ENCODE measurements around the gene LRP5.

The LRP5 gene

GRCh38 chr11:68317147-68317785, 4.9 kb downstream of the LRP5 start:
- Histone ChIP-seq H3K9me3 (no peaks in the 10 kb centered on the region), H3K27me3 (no peaks in the 10 kb centered on the region), H4K20me1 (peaks cover 81% of the 10 kb centered on the region), H3K27ac (peak overlapping the region; percentile 47), H3K4me1 (peaks cover 77% of the 10 kb centered on the region), H3K4me3 (no peak overlapping the region), H3K4me2 (peak overlapping the region; percentile 95), H3K36me3 (peaks cover 49% of the 10 kb centered on the region), H3K9ac (no peak overlapping the region)
- no peak for TF ChIP-seq Cebpa-rat (IDR thresholded peaks at IDR 0.05)

GRCh38 chr11:68321293-68322051, 9.1 kb downstream of the LRP5 start:
- Histone ChIP-seq H3K4me1 (peaks cover 95% of the 10 kb centered on the region), H3K27me3 (no peaks in the 10 kb centered on the region), H4K20me1 (peaks cover 100% of the 10 kb centered on the region), H3K9ac (no peak overlapping the region), H3K36me3 (peaks cover 71% of the 10 kb centered on the region), H3K4me2 (peak overlapping the region; percentile 86), H3K4me3 (no peak overlapping the region), H3K9me3 (no peaks in the 10 kb centered on the region), H3K27ac (peak overlapping the region; percentile 15; the same call in 1 of the 2 replicates)
- no peak for TF ChIP-seq Cebpa-rat (IDR thresholded peaks at IDR 0.05)

- no peak for TF ChIP-seq Cebpa-rat (IDR thresholded peaks at IDR 0.05)
- peaks cover 70% of the 10 kb centered on the region for H3K36me3 ChIP-seq
- no peak overlapping the region for H3K4me3 ChIP-seq
- H3K4me2 ChIP-seq, result peak overlapping the region; percentile 86
- no peaks in the 10 kb centered on the region for H3K9me3 ChIP-seq
- no peaks in the 10 kb centered on the region for H3K27me3 ChIP-seq
- peak overlapping the region; percentile 40; the same call in 1 of the 2 replicates for H3K9ac ChIP-seq
- H3K27ac ChIP-seq, result peak overlapping the region; percentile 15; the same call in 1 of the 2 replicates
- H4K20me1 ChIP-seq, result peaks cover 100% of the 10 kb centered on the region
- H3K4me1 ChIP-seq, result peaks cover 95% of the 10 kb centered on the region
Measured at GRCh38 chr11:68322052-68322430, 9.7 kb downstream of the LRP5 start.

DNA sequence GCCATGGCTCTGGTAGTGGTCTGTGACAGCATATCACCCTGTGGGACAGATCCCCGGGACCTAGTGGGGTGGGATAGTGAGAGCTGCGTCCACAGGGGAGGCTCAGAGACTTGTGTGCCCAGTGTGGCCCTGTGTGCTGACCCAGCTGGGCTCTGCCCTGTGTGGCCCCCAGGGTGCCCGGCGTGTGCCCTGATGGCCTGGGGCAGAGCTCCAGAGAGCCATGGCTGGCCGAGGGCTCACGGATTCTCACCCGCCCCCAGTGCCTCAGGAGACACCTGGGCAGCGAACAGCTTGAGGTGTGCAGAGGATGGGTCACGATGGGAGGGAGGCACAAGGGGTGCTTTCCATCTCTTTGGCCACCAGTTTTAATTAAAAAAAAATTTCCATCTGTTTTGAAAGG, 11.8 kb downstream of the LRP5 start:
- Histone ChIP-seq H3K36me3 (peaks cover 59% of the 10 kb centered on the region), H3K27me3 (no peaks in the 10 kb centered on the region), H3K4me1 (peaks cover 99% of the 10 kb centered on the region), H3K4me3 (peak overlapping the region; percentile 24; the same call in 1 of the 2 replicates), H3K4me2 (peak overlapping the region; percentile 86), H3K9me3 (no peaks in the 10 kb centered on the region), H3K9ac (peak overlapping the region; percentile 47; the same call in 1 of the 2 replicates), H4K20me1 (peaks cover 100% of the 10 kb centered on the region), H3K27ac (peak overlapping the region; percentile 51; the same call in 1 of the 2 replicates)
- no peak for TF ChIP-seq Cebpa-rat (IDR thresholded peaks at IDR 0.05)

DNA sequence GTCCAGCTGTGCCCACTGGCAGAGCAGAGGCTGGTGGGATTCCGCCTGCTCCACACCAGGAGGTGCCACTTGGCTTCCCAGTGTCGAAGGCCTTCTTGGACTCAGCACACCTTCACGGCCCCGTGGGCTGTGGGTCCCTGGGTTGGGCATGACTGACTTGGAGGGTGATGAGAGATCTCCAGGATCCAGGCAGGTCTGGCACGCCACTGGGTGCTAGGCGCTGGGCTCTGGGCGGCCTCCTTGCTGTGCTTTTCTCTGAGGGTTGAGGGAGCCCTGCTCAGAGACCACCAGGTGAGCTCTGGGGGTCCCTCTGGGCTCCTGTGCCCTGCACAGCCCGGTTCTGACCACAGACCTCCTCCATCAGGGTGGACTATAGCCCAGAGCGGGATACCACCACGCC, 12.3 kb downstream of the LRP5 start:
- Histone ChIP-seq H3K9me3 (no peaks in the 10 kb centered on the region), H3K9ac (no peak overlapping the region), H3K27me3 (no peaks in the 10 kb centered on the region), H3K4me3 (no peak overlapping the region), H4K20me1 (peaks cover 100% of the 10 kb centered on the region), H3K4me2 (peak overlapping the region; percentile 86), H3K4me1 (peaks cover 100% of the 10 kb centered on the region), H3K36me3 (peaks cover 59% of the 10 kb centered on the region), H3K27ac (0 out of 2 replicates have a peak overlapping the region, but pooled peaks have one; percentile 11)
- TF ChIP-seq Cebpa-rat (IDR thresholded peaks at IDR 0.05), result no peak

DNA sequence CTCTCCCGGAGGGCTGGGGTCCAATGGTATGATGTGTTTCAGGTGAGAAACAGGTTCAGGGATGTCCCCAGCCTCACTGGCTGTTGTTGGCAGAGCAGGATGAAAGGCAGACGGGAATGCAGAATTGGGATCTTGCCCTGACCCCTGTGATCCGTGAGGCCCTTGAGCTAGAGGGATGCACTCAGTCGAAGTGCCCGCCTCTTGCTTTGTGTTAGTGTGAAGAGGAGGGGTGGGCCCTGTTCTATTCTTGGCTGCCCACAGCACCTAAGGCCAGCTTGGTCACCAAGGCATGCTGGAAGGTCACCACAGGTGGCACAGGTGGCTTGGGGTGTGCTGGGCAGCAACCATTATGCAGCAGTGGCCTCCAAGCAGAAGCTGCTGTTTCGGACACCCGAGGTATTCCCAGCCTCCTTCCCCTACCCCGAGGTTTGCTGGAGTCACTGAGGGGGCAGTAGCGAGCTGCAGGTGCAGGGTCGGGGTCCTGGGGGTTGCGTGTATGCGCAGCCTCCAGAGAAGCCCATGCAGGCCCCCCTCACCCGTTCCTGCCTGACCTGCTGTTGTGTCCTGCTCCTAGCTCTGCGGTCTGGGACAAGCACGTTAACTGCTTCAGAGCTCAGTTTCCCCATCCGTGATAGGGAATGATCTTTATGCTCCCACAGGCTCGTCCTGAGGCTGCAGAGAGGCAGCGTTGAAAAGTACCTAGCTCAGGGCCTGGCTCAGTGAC, 13.0 kb downstream of the LRP5 start:
- H3K27ac ChIP-seq, result peak overlapping the region; percentile 73; the same call in 1 of the 2 replicates
- peak overlapping the region; percentile 86 for H3K4me2 ChIP-seq
- peaks cover 100% of the 10 kb centered on the region for H3K4me1 ChIP-seq
- H3K27me3 ChIP-seq, result no peaks in the 10 kb centered on the region
- peaks cover 100% of the 10 kb centered on the region for H4K20me1 ChIP-seq
- peaks cover 55% of the 10 kb centered on the region for H3K36me3 ChIP-seq
- H3K9me3 ChIP-seq, result no peaks in the 10 kb centered on the region
- H3K9ac ChIP-seq, result no peak overlapping the region
- H3K4me3 ChIP-seq, result no peak overlapping the region
- TF ChIP-seq Cebpa-rat (IDR thresholded peaks at IDR 0.05), result no peak

- H3K9ac ChIP-seq, result peak overlapping the region; percentile 64
- H3K36me3 ChIP-seq, result peaks cover 50% of the 10 kb centered on the region
- H3K4me3 ChIP-seq, result peak overlapping the region; percentile 1; the same call in 1 of the 2 replicates
- H3K4me1 ChIP-seq, result peaks cover 100% of the 10 kb centered on the region
- no peak for TF ChIP-seq Cebpa-rat (IDR thresholded peaks at IDR 0.05)
- peak overlapping the region; percentile 86 for H3K4me2 ChIP-seq
- no peaks in the 10 kb centered on the region for H3K27me3 ChIP-seq
- H3K9me3 ChIP-seq, result no peaks in the 10 kb centered on the region
- peak overlapping the region; percentile 73 for H3K27ac ChIP-seq
- peaks cover 100% of the 10 kb centered on the region for H4K20me1 ChIP-seq
Measured at GRCh38 chr11:68325907-68326220, 13.5 kb downstream of the LRP5 start.

DNA sequence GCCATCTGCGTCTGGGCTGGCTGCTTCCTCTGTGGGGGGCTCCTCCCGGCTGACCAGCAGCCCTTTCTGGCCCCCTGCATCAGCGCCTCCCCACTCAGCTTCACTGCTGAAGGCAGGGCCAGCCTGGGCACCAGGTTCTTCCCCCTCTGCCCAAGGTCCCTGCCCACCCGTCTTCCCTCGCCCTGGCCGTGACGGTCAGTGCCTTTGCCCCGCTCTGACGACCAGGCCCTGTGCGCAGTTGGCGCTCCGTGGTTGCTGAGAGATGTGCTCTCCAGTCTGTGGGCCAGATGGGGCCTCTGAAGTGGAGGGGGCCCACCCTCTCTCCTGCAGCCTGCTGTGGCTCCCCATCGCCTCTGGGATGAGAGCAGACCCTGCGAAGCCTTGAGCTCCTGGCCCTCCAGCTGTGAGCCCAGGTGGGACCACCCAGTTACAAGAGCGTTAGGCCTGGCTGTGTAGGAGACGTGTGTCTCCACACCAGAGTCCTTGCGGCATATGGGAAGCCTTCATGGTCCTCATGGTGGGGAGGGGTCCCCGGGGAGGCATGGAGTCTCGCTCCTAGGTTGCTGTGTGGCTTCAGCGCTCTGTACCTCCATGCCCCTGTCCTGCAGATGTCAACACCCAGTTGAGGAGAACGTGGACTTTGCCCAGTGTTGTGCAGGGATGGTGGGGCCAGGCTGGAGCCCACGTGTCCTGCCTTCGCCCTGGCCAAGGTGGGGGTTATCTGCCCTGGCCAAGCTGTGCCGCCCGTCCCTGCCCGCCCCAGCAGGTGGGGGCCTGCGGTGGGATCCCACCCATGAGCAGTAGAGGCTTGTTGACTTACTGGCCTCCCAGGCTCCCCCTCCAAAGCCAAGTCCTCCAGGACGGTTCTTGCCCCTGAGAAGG, 14.2 kb downstream of the LRP5 start:
- Histone ChIP-seq H3K4me3 (peak overlapping the region; percentile 1; the same call in 1 of the 2 replicates), H3K36me3 (peaks cover 44% of the 10 kb centered on the region), H4K20me1 (peaks cover 100% of the 10 kb centered on the region), H3K9me3 (no peaks in the 10 kb centered on the region), H3K4me1 (peaks cover 100% of the 10 kb centered on the region), H3K4me2 (peak overlapping the region; percentile 86), H3K27ac (peak overlapping the region; percentile 73), H3K27me3 (no peaks in the 10 kb centered on the region), H3K9ac (peak overlapping the region; percentile 64)
- no peak for TF ChIP-seq Cebpa-rat (IDR thresholded peaks at IDR 0.05)
